Vagina (tissue), 2 donors: Measurements from ENCODE around the gene FAM53B. TPM values are rescaled to one million over a fixed set of nuclear protein-coding genes. Genes with fewer than 3 reads are reported as not detected.

Experiments
- DNase-seq, 2 donors: peaks; one replicate each; pipeline ENCODE4 v3.0.0-alpha.2; 2017; ENCODE audit errors: extremely low spot score in 2 of 2
- H3K27ac ChIP-seq: fragments of 200-600 bp; sonication (generic); one replicate; pipeline ENCODE4 v1.5.1; 2019
- H3K27me3 ChIP-seq: fragments of 200-600 bp; sonication (generic); one replicate; pipeline ENCODE4 v1.5.1; 2019
- H3K36me3 ChIP-seq, 2 donors: fragments of 200-600 bp; sonication (generic); one replicate each; pipeline ENCODE4 v1.5.1; 2017 to 2019
- H3K4me1 ChIP-seq: fragments of 200-600 bp; sonication (generic); one replicate; pipeline ENCODE4 v1.5.1; 2019
- H3K4me3 ChIP-seq, 2 donors: fragments of 200-600 bp; sonication (generic); 1 replicate in 1 of 2; 2 replicates in 1 of 2; pipeline ENCODE4 v1.5.1; 2016 to 2019
- H3K9me3 ChIP-seq: fragments of 200-600 bp; sonication (generic); one replicate; pipeline ENCODE4 v1.5.1; 2019
- CTCF ChIP-seq, 3 experiments: fragments of 450-650 bp in 2 of 3; fragments of 200-600 bp in 1 of 3; sonication (generic) in 1 of 3; IDR thresholded peaks; one replicate each; pipeline ENCODE4 v1.5.1; 2017 to 2019; ENCODE audit warnings: antibody characterized with exemption in 3 of 3, mild to moderate bottlenecking in 2 of 3, moderate library complexity in 2 of 3
- POLR2A ChIP-seq, 2 donors: fragments of 450-650 bp; IDR thresholded peaks; one replicate each; pipeline ENCODE4 v1.6.1; 2017; ENCODE audit warnings: antibody characterized with exemption in 2 of 2, mild to moderate bottlenecking in 2 of 2, moderate library complexity in 2 of 2
- POLR2AphosphoS5 ChIP-seq, 2 donors: sonication (generic); formaldehyde crosslinking; IDR thresholded peaks; one replicate each; pipeline ENCODE4 v1.9.0; 2017; ENCODE audit warnings: antibody characterized with exemption in 2 of 2, mild to moderate bottlenecking in 2 of 2, low read depth in 1 of 2; ENCODE audit not compliant: insufficient read depth in 1 of 2
- intact Hi-C: fragments of 100-400 bp; cut with DNase I; formaldehyde crosslinking; loops from one replicate; pipeline ENCODE4 v1.15.1; 2023
- total RNA-seq: library from RNA; depleted of rRNA; stranded (reverse); fragments of >200 nt; gene quantifications from one replicate; pipeline ENCODE4 v1.2.3, GENCODE V29; 2016

Gene FAM53B
- total RNA-seq, 1 donor from 2014 or later: 35.1 TPM

GRCh38 chr10:124708922-124709520 lies 35.2 kb downstream of the FAM53B start:
- intact Hi-C loops: no loop called here
- peak overlapping the region; percentile 81 for H3K27ac ChIP-seq
- H3K4me1 ChIP-seq: peaks cover 81% of the 10 kb centered on the region
- no peaks in the 10 kb centered on the region for H3K9me3 ChIP-seq
- DNase-seq: no peak
- H3K27me3 ChIP-seq: no peaks in the 10 kb centered on the region
- no peak overlapping the region for H3K4me3 ChIP-seq
- peaks cover 0 to 15% of the 10 kb centered on the region in 2 donors for H3K36me3 ChIP-seq
- TF ChIP-seq POLR2A (IDR thresholded peaks at IDR 0.05): no peak
- no peak for TF ChIP-seq POLR2AphosphoS5 (IDR thresholded peaks at IDR 0.05; ENCODE audit: insufficient read depth in 1 of 2, low read depth in 1 of 2)
- TF ChIP-seq CTCF (IDR thresholded peaks at IDR 0.05): no peak

GRCh38 chr10:124708246-124708779 lies 35.9 kb downstream of the FAM53B start:
- TF ChIP-seq POLR2AphosphoS5 (IDR thresholded peaks at IDR 0.05; ENCODE audit: insufficient read depth in 1 of 2, low read depth in 1 of 2) (peak in 1 of 2 donors; percentile 18), POLR2A (IDR thresholded peaks at IDR 0.05) (no peak)
- intact Hi-C loops: no loop called here

GRCh38 chr10:124707551-124707950 lies 36.6 kb downstream of the FAM53B start:
- Histone ChIP-seq H3K36me3 (peaks cover 0 to 15% of the 10 kb centered on the region in 2 donors), H3K27ac (peak overlapping the region; percentile 81), H3K27me3 (no peaks in the 10 kb centered on the region), H3K9me3 (no peaks in the 10 kb centered on the region), H3K4me3 (no peak overlapping the region), H3K4me1 (peaks cover 88% of the 10 kb centered on the region)
- intact Hi-C loops: no loop called here
- no peak for DNase-seq
- TF ChIP-seq POLR2A (IDR thresholded peaks at IDR 0.05): no peak
- no peak for TF ChIP-seq CTCF (IDR thresholded peaks at IDR 0.05)
- no peak for TF ChIP-seq POLR2AphosphoS5 (IDR thresholded peaks at IDR 0.05; ENCODE audit: insufficient read depth in 1 of 2, low read depth in 1 of 2)

More at GRCh38 chr10:124708246-124708779, 35.9 kb downstream of the FAM53B start:
- Histone ChIP-seq H3K4me1 (peaks cover 85% of the 10 kb centered on the region), H3K27ac (peak overlapping the region; percentile 81), H3K4me3 (no peak overlapping the region), H3K27me3 (no peaks in the 10 kb centered on the region), H3K9me3 (no peaks in the 10 kb centered on the region), H3K36me3 (peaks cover 0 to 15% of the 10 kb centered on the region in 2 donors)
- no peak for DNase-seq

- no peaks in the 10 kb centered on the region for H3K9me3 ChIP-seq
- no peak for TF ChIP-seq POLR2AphosphoS5 (IDR thresholded peaks at IDR 0.05; ENCODE audit: insufficient read depth in 1 of 2, low read depth in 1 of 2)
- TF ChIP-seq POLR2A (IDR thresholded peaks at IDR 0.05): no peak
- no peak for TF ChIP-seq CTCF (IDR thresholded peaks at IDR 0.05)
- H3K27me3 ChIP-seq: no peaks in the 10 kb centered on the region
- intact Hi-C loops: no loop called here
- H3K4me1 ChIP-seq: peaks cover 93% of the 10 kb centered on the region
- H3K4me3 ChIP-seq: no peak overlapping the region
- H3K27ac ChIP-seq: peak overlapping the region; percentile 81
- H3K36me3 ChIP-seq: peaks cover 0 to 15% of the 10 kb centered on the region in 2 donors
- DNase-seq: no peak
Observed at GRCh38 chr10:124707144-124707467, 37.1 kb downstream of the FAM53B start.

- H3K4me3 ChIP-seq: no peak overlapping the region
- H3K27me3 ChIP-seq: no peaks in the 10 kb centered on the region
- no peaks in the 10 kb centered on the region for H3K9me3 ChIP-seq
- peaks cover 0 to 15% of the 10 kb centered on the region in 2 donors for H3K36me3 ChIP-seq
- intact Hi-C loops: no loop called here
- DNase-seq: no peak
- TF ChIP-seq CTCF (IDR thresholded peaks at IDR 0.05) (no peak), POLR2A (IDR thresholded peaks at IDR 0.05) (no peak), POLR2AphosphoS5 (IDR thresholded peaks at IDR 0.05; ENCODE audit: insufficient read depth in 1 of 2, low read depth in 1 of 2) (no peak)
- H3K27ac ChIP-seq: peak overlapping the region; percentile 81
- H3K4me1 ChIP-seq: peaks cover 98% of the 10 kb centered on the region
Observed at GRCh38 chr10:124706462-124707143, 37.6 kb downstream of the FAM53B start.
